Measurements from ENCODE around the gene RPS19.

GRCh38 chr19:41906271-41906670 lies 46.2 kb downstream of the RPS19 start:
- no peak for TF ChIP-seq CTCF (IDR thresholded peaks at IDR 0.05)
- no peak for TF ChIP-seq CEBPB (IDR thresholded peaks at IDR 0.05)
- TF ChIP-seq ZC3H11A (IDR thresholded peaks at IDR 0.05), result no peak
- no peak for TF ChIP-seq CHD4 (IDR thresholded peaks at IDR 0.05; ENCODE audit: borderline replicate concordance)
- no peak for TF ChIP-seq EP300 (IDR thresholded peaks at IDR 0.05)
- no peak for TF ChIP-seq RAD21 (conservative IDR thresholded peaks at IDR 0.05 in 1 of 2, IDR thresholded peaks at IDR 0.05 in 1 of 2)
- TF ChIP-seq SMC3 (IDR thresholded peaks at IDR 0.05), result no peak
